ENCODE measurements around the gene NAA11. TPM values are rescaled to one million over a fixed set of nuclear protein-coding genes. Genes with fewer than 3 reads are reported as not detected.

NAA11 gene
- total RNA-seq, 1 experiment from 2014 or later: not detected

GRCh38 chr4:79360006-79360405 lies 34.1 kb upstream of the NAA11 start:
- Mint-ChIP-seq H3K36me3 (ENCODE audit: insufficient read depth in 1 of 3, low read depth in 3 of 3) (no peaks in the 10 kb centered on the region), H3K4me1 (no peaks in the 10 kb centered on the region), H3K9me3 (no peaks in the 10 kb centered on the region), H3K27ac (no peak overlapping the region), H3K27me3 (ENCODE audit: low read depth) (no peaks in the 10 kb centered on the region), H3K4me3 (no peak overlapping the region)
- no peaks in the 10 kb centered on the region for H3K9me3 ChIP-seq (ENCODE audit: control insufficient read depth, low read depth, low read length)
- no peaks in the 10 kb centered on the region for H3K4me1 ChIP-seq (ENCODE audit: insufficient read depth, low read length)
- no peaks in the 10 kb centered on the region for H3K27me3 ChIP-seq (ENCODE audit: insufficient read depth, low read length)
- H3K4me2 ChIP-seq (ENCODE audit: insufficient read depth, insufficient read length, low read length): no peak overlapping the region
- DNase-seq: no peak
- no peak overlapping the region for H2AFZ ChIP-seq (ENCODE audit: low read length)
- H2BK15ac ChIP-seq (ENCODE audit: low read depth, low read length): no peak overlapping the region
- H3K9ac ChIP-seq (ENCODE audit: extremely low read depth, insufficient read length, low read length): no peak overlapping the region
- no peak overlapping the region for H3K18ac ChIP-seq (ENCODE audit: insufficient read length, low read depth, low read length)
- no peak overlapping the region for H3K14ac ChIP-seq (ENCODE audit: insufficient read depth, low read length)
- no peak overlapping the region for H3K23ac ChIP-seq (ENCODE audit: insufficient read length, low read depth, low read length)
- TF ChIP-seq CTCF (conservative IDR thresholded peaks at IDR 0.05): no peak
- no peak overlapping the region for H3K27ac ChIP-seq (ENCODE audit: insufficient read length, low read depth, low read length)
- no peaks in the 10 kb centered on the region for H4K20me1 ChIP-seq (ENCODE audit: control insufficient read depth, insufficient read depth, insufficient read length)
- no peak overlapping the region for H3T11ph ChIP-seq (ENCODE audit: low read length)
- no peak overlapping the region for H2BK5ac ChIP-seq (ENCODE audit: insufficient read length, low read length)
- no peak overlapping the region for H2AK5ac ChIP-seq (ENCODE audit: insufficient read length, low read length)
- H2BK12ac ChIP-seq (ENCODE audit: insufficient read length, low read depth, low read length): no peak overlapping the region
- H4K5ac ChIP-seq (ENCODE audit: insufficient read length, low read depth, low read length): no peak overlapping the region
- no peak overlapping the region for H3K56ac ChIP-seq (ENCODE audit: insufficient read length, low read depth, low read length)
- no peaks in the 10 kb centered on the region for H3K79me2 ChIP-seq (ENCODE audit: insufficient read depth, low read length)
- no peaks in the 10 kb centered on the region for H3K79me1 ChIP-seq (ENCODE audit: insufficient read depth, low read depth, low read length, poor library complexity, severe bottlenecking)
- no peaks in the 10 kb centered on the region for H3K23me2 ChIP-seq (ENCODE audit: insufficient read length, low read depth, low read length, poor library complexity, severe bottlenecking)
- H4K91ac ChIP-seq (ENCODE audit: insufficient read length, low read depth, low read length): no peak overlapping the region
- H2BK20ac ChIP-seq (ENCODE audit: low read depth, low read length, poor library complexity, severe bottlenecking): no peak overlapping the region
- no peak overlapping the region for H4K8ac ChIP-seq (replicated peaks; ENCODE audit: insufficient read length, low read depth, low read length)
- H3K4ac ChIP-seq (ENCODE audit: low read depth, low read length): no peak overlapping the region
- H2BK120ac ChIP-seq (ENCODE audit: low read depth, low read length, poor library complexity, severe bottlenecking): no peak overlapping the region

All from H9 (cell line).